ENCODE measurements around the gene PCBD2.

DNA sequence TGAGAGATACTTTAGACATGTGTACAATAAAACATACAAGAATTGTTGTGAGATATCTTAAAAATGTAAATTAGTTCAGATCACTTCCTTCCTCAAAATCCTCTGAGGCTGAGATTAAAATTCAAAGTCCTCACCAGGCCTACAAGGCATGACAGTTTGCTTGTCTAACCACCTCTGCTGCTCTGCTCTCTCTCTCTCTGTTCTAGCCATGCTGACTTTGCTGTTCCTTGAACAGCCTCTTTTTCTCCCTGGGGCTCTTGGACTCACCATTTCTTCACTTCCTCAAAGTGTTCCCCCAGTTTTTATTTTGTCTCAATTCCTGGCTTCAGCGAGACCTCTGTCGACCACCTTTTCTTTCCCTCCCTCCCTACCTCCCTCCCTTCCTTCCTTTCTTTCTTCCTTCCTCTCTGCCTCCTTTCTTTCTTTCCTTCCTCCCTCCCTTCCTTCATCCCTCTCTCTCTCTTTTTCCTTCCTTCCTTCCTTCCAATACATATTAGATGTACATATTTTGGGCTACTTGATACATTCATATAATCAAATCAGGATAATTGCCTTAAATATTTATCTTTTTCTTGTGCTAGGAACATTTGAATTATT is 89.7 kb downstream of the PCBD2 start:
- TF ChIP-seq, protein P1, sequence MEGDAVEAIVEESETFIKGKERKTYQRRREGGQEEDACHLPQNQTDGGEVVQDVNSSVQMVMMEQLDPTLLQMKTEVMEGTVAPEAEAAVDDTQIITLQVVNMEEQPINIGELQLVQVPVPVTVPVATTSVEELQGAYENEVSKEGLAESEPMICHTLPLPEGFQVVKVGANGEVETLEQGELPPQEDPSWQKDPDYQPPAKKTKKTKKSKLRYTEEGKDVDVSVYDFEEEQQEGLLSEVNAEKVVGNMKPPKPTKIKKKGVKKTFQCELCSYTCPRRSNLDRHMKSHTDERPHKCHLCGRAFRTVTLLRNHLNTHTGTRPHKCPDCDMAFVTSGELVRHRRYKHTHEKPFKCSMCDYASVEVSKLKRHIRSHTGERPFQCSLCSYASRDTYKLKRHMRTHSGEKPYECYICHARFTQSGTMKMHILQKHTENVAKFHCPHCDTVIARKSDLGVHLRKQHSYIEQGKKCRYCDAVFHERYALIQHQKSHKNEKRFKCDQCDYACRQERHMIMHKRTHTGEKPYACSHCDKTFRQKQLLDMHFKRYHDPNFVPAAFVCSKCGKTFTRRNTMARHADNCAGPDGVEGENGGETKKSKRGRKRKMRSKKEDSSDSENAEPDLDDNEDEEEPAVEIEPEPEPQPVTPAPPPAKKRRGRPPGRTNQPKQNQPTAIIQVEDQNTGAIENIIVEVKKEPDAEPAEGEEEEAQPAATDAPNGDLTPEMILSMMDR (IDR thresholded peaks at IDR 0.05; ENCODE audit: insufficient read depth, low read length, poor library complexity, severe bottlenecking) = no peak
- no peak for TF ChIP-seq EZH2phosphoT487 (conservative IDR thresholded peaks at IDR 0.05; ENCODE audit: low read length)
